OCI-LY7 (cell line): ENCODE data around the gene HIGD1C. TPM values are rescaled to one million over a fixed set of nuclear protein-coding genes. Genes with fewer than 3 reads are reported as not detected.

ENCODE experiments used
- BruUV-seq: library from RNA; stranded (reverse); fragments of 400-500 nt; replicated peaks from 2 replicates; lab custom pipeline; 2021; lab: Mats Ljungman, UMichigan
- CTCF ChIA-PET: fragments of 300-600 bp; sonication (Branson Sonifier 250); formaldehyde crosslinking; loops from one replicate; lab custom pipeline; 2022; ENCODE audit warnings: antibody characterized with exemption; ENCODE audit not compliant: unreplicated experiment; lab: Charles Lee
- POLR2A ChIA-PET: fragments of 300-600 bp; sonication (Branson Sonifier 250); formaldehyde crosslinking; loops from one replicate; lab custom pipeline; 2022; ENCODE audit warnings: antibody characterized with exemption; lab: Charles Lee
- DNase-seq: peaks from one replicate; pipeline ENCODE4 v3.0.0-alpha.2; 2015; ENCODE audit warnings: low spot score
- H2AFZ ChIP-seq: fragments of 200-600 bp; sonication (generic), shearing (Covaris generic); 2 replicates; pipeline ENCODE4 v1.6.1; 2014; ENCODE audit warnings: mild to moderate bottlenecking, antibody characterized with exemption, low read length, moderate library complexity
- H3K27ac ChIP-seq: fragments of 200-600 bp; sonication (generic); 2 replicates; pipeline ENCODE4 v1.5.1; 2014; ENCODE audit warnings: mixed run types, low read depth, mild to moderate bottlenecking, moderate library complexity, low read length, inconsistent platforms; ENCODE audit not compliant: poor library complexity, severe bottlenecking
- H3K36me3 ChIP-seq: fragments of 200-600 bp; sonication (generic); 2 replicates; pipeline ENCODE4 v1.6.1; 2014; ENCODE audit warnings: mild to moderate bottlenecking, antibody characterized with exemption, low read length, moderate library complexity, mixed read lengths; ENCODE audit not compliant: insufficient read depth
- H3K4me1 ChIP-seq: fragments of 200-600 bp; sonication (generic); 2 replicates; pipeline ENCODE4 v1.5.1; 2014; ENCODE audit warnings: mild to moderate bottlenecking, low read length; ENCODE audit not compliant: insufficient read depth, poor library complexity, severe bottlenecking
- H3K4me2 ChIP-seq: fragments of 200-600 bp; sonication (generic); 2 replicates; pipeline ENCODE4 v1.6.1; 2014; ENCODE audit warnings: mild to moderate bottlenecking, low read length
- H3K4me3 ChIP-seq: fragments of 200-600 bp; sonication (generic); 2 replicates; pipeline ENCODE4 v1.5.1; 2014; ENCODE audit warnings: mild to moderate bottlenecking, low read depth, low read length; ENCODE audit not compliant: poor library complexity, severe bottlenecking
- H3K79me2 ChIP-seq: fragments of 200-600 bp; sonication (generic); 2 replicates; pipeline ENCODE4 v1.6.1; 2016; ENCODE audit warnings: low read depth, mild to moderate bottlenecking, low read length, moderate library complexity, mixed read lengths; ENCODE audit not compliant: insufficient read depth
- H3K9me2 ChIP-seq: fragments of 200-600 bp; sonication (generic); 2 replicates; pipeline ENCODE4 v1.6.1; 2016; ENCODE audit warnings: mild to moderate bottlenecking, low read length, mixed read lengths; ENCODE audit not compliant: insufficient read depth
- H3K9me3 ChIP-seq: fragments of 200-600 bp; sonication (generic); 2 replicates; pipeline ENCODE4 v1.6.1; 2014; ENCODE audit warnings: mild to moderate bottlenecking, mixed run types, low read length, mixed read lengths
- H4K20me1 ChIP-seq: fragments of 200-600 bp; sonication (generic); 2 replicates; pipeline ENCODE4 v1.6.1; 2014; ENCODE audit warnings: mild to moderate bottlenecking, antibody characterized with exemption, low read length, moderate library complexity, mixed read lengths; ENCODE audit not compliant: insufficient read depth
- EZH2phosphoT487 ChIP-seq: fragments of 200-600 bp; sonication (generic); IDR thresholded peaks from 2 replicates; pipeline ENCODE4 v1.6.1; 2018; ENCODE audit warnings: low read depth, borderline replicate concordance, mild to moderate bottlenecking, mixed run types, antibody characterized with exemption, low read length, moderate library complexity, mixed read lengths
- intact Hi-C: fragments of 100-400 bp; cut with micrococcal nuclease; formaldehyde crosslinking; loops from one replicate; pipeline ENCODE4 v1.10.0; 2022; ENCODE audit not compliant: unreplicated experiment
- total RNA-seq, 2 experiments: library from RNA; depleted of rRNA in 1 of 2; stranded (reverse); fragments of >200 nt in 1 of 2; shearing (Covaris generic) in 1 of 2; gene quantifications; 2 replicates each; pipeline ENCODE4 v1.2.3, GENCODE V29; 2014 to 2022
- TF ChIP-seq, protein P1 (sequence below): fragments of 200-600 bp; sonication (generic); conservative IDR thresholded peaks from 2 replicates; pipeline ENCODE4 v1.5.1; 2014; ENCODE audit warnings: mild to moderate bottlenecking, antibody characterized with exemption, low read length, moderate library complexity, mixed read lengths

The HIGD1C gene
- total RNA-seq, 2 experiments from 2014 or later: not detected

DNA sequence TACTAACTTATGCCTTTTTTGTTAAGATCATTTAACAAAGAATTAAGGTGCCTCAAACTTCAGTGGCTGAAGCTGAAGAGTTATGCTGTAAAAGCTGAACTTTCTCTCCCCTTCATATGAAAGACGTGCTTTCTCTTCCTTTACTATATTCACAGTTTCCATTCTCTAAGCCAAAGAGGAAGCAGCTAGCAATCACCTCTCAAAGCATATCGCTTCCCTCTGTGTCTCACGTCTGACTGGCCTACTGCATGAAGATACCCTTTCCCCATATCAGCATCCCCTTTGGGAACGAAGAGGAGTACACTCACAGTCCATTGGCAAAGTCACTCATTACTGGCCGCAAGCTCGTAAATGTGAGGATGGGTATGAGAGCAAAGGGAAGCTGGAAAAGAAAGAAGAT is 38.9 kb downstream of the HIGD1C start:
- intact Hi-C loops: no loop called here

DNA sequence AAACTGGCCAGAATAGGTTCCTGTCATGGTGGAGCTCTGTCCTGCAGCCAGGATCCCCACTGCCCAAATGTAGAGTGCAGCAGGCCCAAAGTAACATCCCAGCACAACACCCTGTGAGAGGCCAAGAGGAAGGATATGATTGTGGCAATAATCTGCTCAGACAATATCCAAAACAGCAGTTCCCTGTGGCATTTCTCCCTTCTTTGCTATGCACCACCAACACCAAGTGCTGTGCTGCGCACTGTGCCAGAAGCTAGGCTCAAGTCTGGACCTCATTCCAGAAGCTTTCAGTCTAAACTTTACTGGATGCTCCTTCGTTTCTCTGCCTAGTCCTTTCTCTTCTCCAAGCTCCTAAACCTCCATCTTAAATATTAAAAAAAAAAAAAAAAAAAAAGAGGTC is 40.5 kb downstream of the HIGD1C start:
- H3K79me2 ChIP-seq: no peaks in the 10 kb centered on the region
- H3K4me1 ChIP-seq: no peaks in the 10 kb centered on the region
- H3K9me3 ChIP-seq: no peaks in the 10 kb centered on the region
- H3K4me2 ChIP-seq: no peak overlapping the region
- no peak for TF ChIP-seq EZH2phosphoT487
- TF ChIP-seq, protein P1, sequence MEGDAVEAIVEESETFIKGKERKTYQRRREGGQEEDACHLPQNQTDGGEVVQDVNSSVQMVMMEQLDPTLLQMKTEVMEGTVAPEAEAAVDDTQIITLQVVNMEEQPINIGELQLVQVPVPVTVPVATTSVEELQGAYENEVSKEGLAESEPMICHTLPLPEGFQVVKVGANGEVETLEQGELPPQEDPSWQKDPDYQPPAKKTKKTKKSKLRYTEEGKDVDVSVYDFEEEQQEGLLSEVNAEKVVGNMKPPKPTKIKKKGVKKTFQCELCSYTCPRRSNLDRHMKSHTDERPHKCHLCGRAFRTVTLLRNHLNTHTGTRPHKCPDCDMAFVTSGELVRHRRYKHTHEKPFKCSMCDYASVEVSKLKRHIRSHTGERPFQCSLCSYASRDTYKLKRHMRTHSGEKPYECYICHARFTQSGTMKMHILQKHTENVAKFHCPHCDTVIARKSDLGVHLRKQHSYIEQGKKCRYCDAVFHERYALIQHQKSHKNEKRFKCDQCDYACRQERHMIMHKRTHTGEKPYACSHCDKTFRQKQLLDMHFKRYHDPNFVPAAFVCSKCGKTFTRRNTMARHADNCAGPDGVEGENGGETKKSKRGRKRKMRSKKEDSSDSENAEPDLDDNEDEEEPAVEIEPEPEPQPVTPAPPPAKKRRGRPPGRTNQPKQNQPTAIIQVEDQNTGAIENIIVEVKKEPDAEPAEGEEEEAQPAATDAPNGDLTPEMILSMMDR: no peak
- CTCF ChIA-PET: no interaction called here
- DNase-seq: no peak
- H3K9me2 ChIP-seq: no peaks in the 10 kb centered on the region
- no peak overlapping the region for H3K4me3 ChIP-seq
- BruUV-seq: no TSS peak
- POLR2A ChIA-PET: interaction anchor here (0.6 to 0.7 kb wide), 3 partner anchors 103 to 1782 kb away, joined by 3 to 4 read pairs (median 4); no protein-coding TSS in a partner anchor
- H3K27ac ChIP-seq: no peak overlapping the region
- H2AFZ ChIP-seq: no peak overlapping the region
- intact Hi-C loops: no loop called here
- H3K36me3 ChIP-seq: peaks cover 81% of the 10 kb centered on the region
- no peaks in the 10 kb centered on the region for H4K20me1 ChIP-seq

More for the DNA sequence above, 38.9 kb downstream of the HIGD1C start:
- no TSS peak for BruUV-seq
- no peak for DNase-seq
- TF ChIP-seq, protein P1: no peak
- TF ChIP-seq EZH2phosphoT487: no peak
- no peak overlapping the region for H3K4me3 ChIP-seq
- H2AFZ ChIP-seq: no peak overlapping the region
- no peaks in the 10 kb centered on the region for H3K4me1 ChIP-seq
- no peaks in the 10 kb centered on the region for H3K79me2 ChIP-seq
- ChIA-PET CTCF (no interaction called here), POLR2A (interaction anchor here (0.6 kb wide), 1 partner anchor 47 kb away, joined by 3 read pairs; no protein-coding TSS in a partner anchor)
- H4K20me1 ChIP-seq: no peaks in the 10 kb centered on the region
- no peak overlapping the region for H3K4me2 ChIP-seq
- no peak overlapping the region for H3K27ac ChIP-seq
- no peaks in the 10 kb centered on the region for H3K9me3 ChIP-seq
- no peaks in the 10 kb centered on the region for H3K9me2 ChIP-seq
- peaks cover 80% of the 10 kb centered on the region for H3K36me3 ChIP-seq

DNA sequence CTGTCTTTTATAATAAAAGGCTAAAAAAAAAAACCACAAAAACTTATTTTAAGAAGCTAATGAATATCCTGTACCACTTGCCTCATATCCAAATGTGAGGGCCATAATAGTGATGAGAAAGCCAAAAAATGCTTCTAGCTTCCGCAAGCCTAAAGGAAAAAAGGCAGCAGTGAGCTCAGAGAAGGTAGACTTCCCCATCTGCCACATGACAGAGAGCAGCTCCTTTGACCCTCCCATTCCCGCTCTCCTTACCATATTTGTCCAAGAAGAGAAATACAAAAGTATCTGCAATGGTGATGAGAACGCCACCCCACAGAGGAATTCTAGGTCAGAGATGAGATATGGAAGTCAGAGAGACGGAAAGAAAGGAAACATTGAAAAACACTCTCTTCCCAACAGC is 46.7 kb downstream of the HIGD1C start:
- POLR2A ChIA-PET: interaction anchor here (1.0 kb wide), 1 partner anchor 11 kb away, joined by 3 read pairs; no protein-coding TSS in a partner anchor
- intact Hi-C loops: no loop called here
- H3K27ac ChIP-seq: no peak overlapping the region

More for the DNA sequence above, 46.7 kb downstream of the HIGD1C start:
- no peak for DNase-seq
- no peaks in the 10 kb centered on the region for H3K79me2 ChIP-seq
- no peak overlapping the region for H3K4me3 ChIP-seq
- no peak overlapping the region for H3K4me2 ChIP-seq
- peaks cover 57% of the 10 kb centered on the region for H3K36me3 ChIP-seq
- H4K20me1 ChIP-seq: no peaks in the 10 kb centered on the region
- H3K9me2 ChIP-seq: no peaks in the 10 kb centered on the region
- no TSS peak for BruUV-seq
- CTCF ChIA-PET: no interaction called here
- H3K4me1 ChIP-seq: no peaks in the 10 kb centered on the region
- TF ChIP-seq, protein P1: no peak
- no peak for TF ChIP-seq EZH2phosphoT487
- no peak overlapping the region for H2AFZ ChIP-seq
- H3K9me3 ChIP-seq: no peaks in the 10 kb centered on the region
